ENCODE data around the gene POLN. TPM values are rescaled to one million over a fixed set of nuclear protein-coding genes. Genes with fewer than 3 reads are reported as not detected.

The POLN gene
- total and polyA plus RNA-seq, 8 donors: 0.29 to 5.1 (median 1.4) TPM; not detected in 2

- intact Hi-C loops (cut with DNase I; ENCODE audit: low total_unique reads): no loop called here
- WGBS, 5 donors: 40 to 64% (median 58%) methylated on average over 4 of the region's 4 CpGs
- peaks cover 4 to 20% (median 17%) of the 10 kb centered on the region in 4 donors for H3K36me3 ChIP-seq
- no peak overlapping the region for H3K27ac ChIP-seq
- H3K27me3 ChIP-seq: no peaks in the 10 kb centered on the region
- no peaks in the 10 kb centered on the region for H3K9me3 ChIP-seq
- no peak overlapping the region for H3K4me3 ChIP-seq
- TF ChIP-seq POLR2AphosphoS5 (IDR thresholded peaks at IDR 0.05) (no peak), CTCF (IDR thresholded peaks at IDR 0.05) (no peak), POLR2A (IDR thresholded peaks at IDR 0.05) (no peak), EP300 (IDR thresholded peaks at IDR 0.05) (no peak)
- DNase-seq: peak in 1 of 2 donors; percentile 30
- H3K4me1 ChIP-seq: no peaks in the 10 kb centered on the region
Measured at GRCh38 chr4:2194496-2194895, 47.4 kb downstream of the POLN start.

DNA sequence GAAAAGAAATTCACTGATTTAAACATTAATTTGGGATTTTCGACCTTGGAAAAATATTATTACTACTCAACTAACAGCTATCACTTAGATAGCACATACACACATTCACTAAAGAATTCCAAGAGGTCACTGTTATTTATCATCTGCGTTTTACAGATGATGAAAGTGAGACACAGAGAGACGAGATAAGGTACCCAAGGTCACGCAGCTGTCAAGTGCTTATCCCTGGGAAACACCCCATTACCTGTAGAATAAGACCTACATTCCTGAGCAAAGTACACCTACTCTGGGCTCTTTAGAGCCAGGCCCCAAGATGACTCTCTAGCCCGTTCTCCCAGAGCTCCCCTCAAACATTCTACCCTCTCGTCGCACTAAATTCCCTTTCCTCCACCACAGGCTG, 48.6 kb downstream of the POLN start:
- 73 to 80% (median 77%) methylated on average over 7 of the region's 7 CpGs for WGBS, 5 donors

DNA sequence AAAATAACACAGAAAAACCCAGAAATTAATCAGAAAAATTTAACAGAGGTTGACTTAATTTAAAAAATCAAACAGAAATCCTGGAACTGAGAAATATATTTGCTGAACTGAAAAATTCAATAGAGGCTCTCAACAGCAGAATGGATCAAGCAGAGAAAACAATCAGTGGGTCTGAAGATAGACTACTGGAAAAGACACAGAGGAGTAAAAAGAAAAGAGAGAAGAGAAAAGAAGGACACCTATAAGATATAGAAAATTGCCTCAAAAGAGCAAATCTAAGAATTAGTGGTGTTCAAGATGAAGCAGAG, 55.1 kb downstream of the POLN start:
- Histone ChIP-seq H3K36me3 (peaks cover 0 to 6% (median 0%) of the 10 kb centered on the region in 4 donors), H3K9me3 (peaks cover 0 to 3% (median 0%) of the 10 kb centered on the region in 4 donors), H3K27ac (no peak overlapping the region), H3K27me3 (no peaks in the 10 kb centered on the region), H3K4me1 (no peaks in the 10 kb centered on the region), H3K4me3 (no peak overlapping the region)
- intact Hi-C loops (cut with DNase I; ENCODE audit: low total_unique reads): no loop called here
- DNase-seq: no peak
- TF ChIP-seq CTCF (IDR thresholded peaks at IDR 0.05): no peak
- no peak for TF ChIP-seq POLR2AphosphoS5 (IDR thresholded peaks at IDR 0.05)
- no peak for TF ChIP-seq POLR2A (IDR thresholded peaks at IDR 0.05)
- no peak for TF ChIP-seq EP300 (IDR thresholded peaks at IDR 0.05)

More for the DNA sequence above, 48.6 kb downstream of the POLN start:
- TF ChIP-seq POLR2AphosphoS5 (IDR thresholded peaks at IDR 0.05): no peak
- TF ChIP-seq POLR2A (IDR thresholded peaks at IDR 0.05): no peak
- no peak for TF ChIP-seq EP300 (IDR thresholded peaks at IDR 0.05)
- no peak for TF ChIP-seq CTCF (IDR thresholded peaks at IDR 0.05)
- Histone ChIP-seq H3K9me3 (no peaks in the 10 kb centered on the region), H3K27ac (no peak overlapping the region), H3K36me3 (peaks cover 4 to 17% (median 17%) of the 10 kb centered on the region in 4 donors), H3K27me3 (no peaks in the 10 kb centered on the region), H3K4me3 (no peak overlapping the region), H3K4me1 (no peaks in the 10 kb centered on the region)
- intact Hi-C loops (cut with DNase I; ENCODE audit: low total_unique reads): no loop called here
- no peak for DNase-seq

GRCh38 chr4:2186133-2186864, 55.6 kb downstream of the POLN start:
- Histone ChIP-seq H3K4me1 (no peaks in the 10 kb centered on the region), H3K27me3 (no peaks in the 10 kb centered on the region), H3K36me3 (peaks cover 0 to 6% (median 0%) of the 10 kb centered on the region in 4 donors), H3K4me3 (no peak overlapping the region), H3K27ac (no peak overlapping the region), H3K9me3 (peaks cover 0 to 3% (median 0%) of the 10 kb centered on the region in 4 donors)
- peak; percentile 57 to 70 for DNase-seq
- 29 to 50% (median 43%) methylated on average over 9 of the region's 9 CpGs for WGBS, 5 donors
- intact Hi-C loops (cut with DNase I; ENCODE audit: low total_unique reads): no loop called here
- TF ChIP-seq CTCF (IDR thresholded peaks at IDR 0.05): peak in 3 of 7 experiments; percentile 5 to 61 (median 23)
- no peak for TF ChIP-seq POLR2AphosphoS5 (IDR thresholded peaks at IDR 0.05)

Measured in stomach (tissue), 9 donors.